ENCODE data around the gene ENTREP1. TPM values are rescaled to one million over a fixed set of nuclear protein-coding genes. Genes with fewer than 3 reads are reported as not detected.
A peak's percentile ranks its signal among the peaks of the same experiment; 100 is the strongest.

Gene ENTREP1
- total RNA-seq, 1 donor = under 0.01 TPM

DNA sequence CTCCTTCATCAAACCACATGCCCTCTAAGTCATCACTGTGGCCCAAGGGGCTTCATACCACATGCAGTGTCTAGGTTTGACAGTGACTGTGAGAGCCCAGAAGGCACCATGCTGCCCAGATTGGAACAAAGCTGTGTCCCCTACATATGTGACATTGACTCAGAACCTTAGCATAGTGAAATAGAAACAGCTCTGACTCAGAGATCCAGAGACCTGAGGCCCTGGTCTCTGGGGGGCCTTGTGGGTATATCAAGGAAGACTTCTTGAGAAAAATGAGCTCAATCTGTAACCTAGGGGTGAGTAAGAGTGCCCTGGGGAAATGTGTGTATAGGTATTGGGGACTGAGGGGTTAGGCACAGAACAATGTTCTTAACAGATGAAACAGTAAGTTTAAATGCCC, 7.1 kb upstream of the ENTREP1 start:
- no peak for DNase-seq (ENCODE audit: low read depth in 2 of 3, low spot score in 2 of 3)

DNA sequence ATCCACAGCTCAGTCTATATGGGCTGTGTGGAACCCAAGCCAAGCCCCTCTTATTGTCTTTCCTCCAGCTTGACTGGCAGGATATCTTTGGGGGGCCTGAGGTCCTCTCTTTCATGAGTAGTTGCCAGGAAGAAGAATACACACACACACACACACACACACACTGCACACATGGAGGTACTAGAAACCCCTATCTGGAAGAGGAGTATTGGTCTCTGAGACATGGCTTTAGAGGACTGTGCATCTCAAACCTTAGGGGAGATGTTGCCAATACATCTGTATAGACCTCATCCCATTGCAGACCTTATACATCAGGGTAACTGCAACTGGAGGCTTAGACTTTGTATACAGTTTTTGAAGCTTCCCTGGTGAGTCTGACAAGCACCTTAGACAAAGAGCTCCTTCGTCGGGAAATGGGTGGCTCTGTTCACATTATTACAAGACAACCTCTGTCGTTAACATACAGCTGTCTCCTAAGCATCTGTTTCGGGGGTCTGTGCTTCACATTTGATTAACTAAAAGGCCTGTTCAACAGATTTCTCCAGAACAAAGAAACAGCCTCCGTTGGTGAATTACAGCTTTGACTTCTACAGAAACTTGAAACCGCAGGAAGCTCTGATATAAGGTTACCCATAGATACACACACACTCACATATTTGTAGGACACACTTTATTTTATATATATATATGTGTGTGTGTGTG, 5.5 kb upstream of the ENTREP1 start:
- no peak for DNase-seq (ENCODE audit: low read depth in 2 of 3, low spot score in 2 of 3)

DNA sequence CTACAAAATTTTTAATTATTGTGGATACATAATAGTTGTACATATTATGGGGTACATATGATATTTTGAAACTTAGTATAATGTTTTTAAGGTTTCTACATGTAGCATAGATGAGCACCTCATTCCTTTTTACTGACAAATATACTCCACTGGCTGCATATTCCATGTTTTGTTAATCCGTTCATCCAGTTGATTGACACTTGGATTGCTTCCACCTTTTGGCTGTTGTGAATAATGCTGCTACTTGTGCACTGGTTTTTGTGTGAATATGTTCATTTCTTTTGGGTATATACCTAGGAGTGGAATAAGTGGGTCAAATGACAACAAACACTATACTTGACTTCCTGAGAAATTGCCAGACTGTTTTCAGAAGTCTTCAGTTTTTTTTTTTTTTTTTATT, 2.8 kb upstream of the ENTREP1 start:
- no peak for DNase-seq (ENCODE audit: low read depth in 2 of 3, low spot score in 2 of 3)

DNA sequence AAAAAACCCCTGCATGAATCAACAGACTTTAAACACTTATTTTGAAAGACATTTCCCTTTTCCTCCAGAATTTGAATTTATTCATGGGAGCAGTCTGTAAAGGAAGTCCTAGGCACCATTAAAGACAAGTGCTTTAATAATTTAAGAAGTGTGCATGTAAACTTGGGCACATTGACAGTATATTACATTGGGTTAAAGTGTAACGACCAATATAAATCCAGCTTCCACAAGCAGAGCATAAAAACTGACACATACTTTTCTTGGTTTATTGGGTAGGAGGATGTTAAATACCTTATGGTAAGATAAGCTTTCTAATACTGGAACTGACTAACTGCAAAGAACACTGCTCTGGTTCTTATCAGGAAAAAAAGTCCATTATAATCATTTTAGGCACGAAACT, 1.2 kb upstream of the ENTREP1 start:
- DNase-seq (ENCODE audit: low read depth in 2 of 3, low spot score in 2 of 3) = peak in 1 of 3 donors; percentile 9

DNA sequence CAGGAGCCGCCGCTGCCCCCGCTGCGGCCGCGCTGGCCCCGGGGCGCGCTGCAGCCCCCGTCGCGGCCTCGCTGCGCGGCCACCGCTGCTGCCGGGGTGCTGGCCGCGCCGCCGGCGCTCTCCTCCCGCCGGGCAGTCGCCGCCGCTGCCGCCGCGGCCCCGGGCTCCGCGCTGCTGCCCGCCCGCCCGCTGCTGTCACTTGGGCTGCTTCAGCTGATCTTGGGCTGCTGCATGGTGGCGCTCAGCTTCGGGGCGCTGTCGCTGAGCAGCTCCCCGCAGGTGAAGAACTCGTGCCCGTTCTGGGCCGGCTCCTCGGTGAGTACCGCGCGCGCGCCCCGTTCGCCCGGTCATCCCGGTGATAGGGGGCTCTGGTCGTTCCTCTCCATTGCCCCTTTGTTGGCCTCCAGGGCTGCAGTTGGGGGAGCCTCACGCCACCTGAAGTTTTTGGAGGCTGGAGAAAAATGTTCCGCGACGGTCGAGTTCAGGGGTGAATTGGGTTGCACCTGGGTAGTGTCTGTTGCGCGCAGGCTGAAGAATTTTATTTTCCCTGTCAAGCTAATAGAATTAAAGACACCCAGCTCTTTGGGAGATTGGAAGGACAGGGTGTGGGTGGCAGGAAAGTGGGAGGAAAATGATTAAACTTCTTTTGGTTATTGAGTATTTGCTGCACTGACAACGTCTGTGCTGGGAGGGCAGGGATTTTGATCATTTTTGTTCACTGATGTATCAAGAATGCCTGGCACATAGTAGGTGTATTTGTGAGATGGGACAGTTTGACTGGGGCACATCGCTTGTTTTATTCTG, 596 bp downstream of the ENTREP1 start:
- DNase-seq (ENCODE audit: low read depth in 2 of 3, low spot score in 2 of 3) = peak in 1 of 3 donors; percentile 34

DNA sequence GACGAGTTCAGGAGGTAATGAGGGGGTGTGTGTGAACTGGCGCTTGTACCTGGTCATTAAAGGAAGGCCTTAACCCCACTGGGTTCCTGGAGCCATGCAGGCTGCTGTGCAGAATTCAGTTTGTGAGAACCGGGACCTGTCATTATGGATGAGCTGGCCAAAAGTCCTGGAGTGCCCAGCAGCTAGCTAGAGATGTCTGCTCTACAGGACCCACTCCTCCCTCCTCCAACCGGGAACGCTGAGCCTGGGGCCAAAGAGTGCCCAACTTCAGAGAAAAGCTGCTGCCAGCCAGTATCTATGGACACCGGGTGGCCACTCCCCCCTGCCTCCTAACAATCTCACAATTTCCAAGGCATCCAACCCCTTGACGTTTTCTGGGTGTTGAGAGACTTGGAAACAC, 1.2 kb downstream of the ENTREP1 start:
- DNase-seq (ENCODE audit: low read depth in 2 of 3, low spot score in 2 of 3) = no peak

DNA sequence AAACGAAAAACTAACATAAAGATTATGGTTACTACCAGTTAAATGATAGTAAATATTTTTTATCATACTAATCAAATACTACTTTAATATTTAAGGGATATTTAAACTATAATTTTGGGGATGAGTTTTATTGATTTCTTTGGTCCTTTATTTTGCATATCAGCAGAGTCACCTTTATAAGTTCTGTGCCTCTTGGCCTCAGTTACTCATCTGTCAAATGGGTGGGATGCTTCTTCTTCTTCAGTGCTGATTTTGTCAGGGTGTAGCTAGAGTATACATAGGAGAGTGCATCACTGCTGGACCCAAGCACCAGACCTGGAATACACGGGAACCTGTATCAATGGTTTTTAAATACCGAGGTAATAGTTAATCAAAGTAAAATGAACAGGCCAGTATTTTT, 5.6 kb downstream of the ENTREP1 start:
- no peak for DNase-seq (ENCODE audit: low read depth in 2 of 3, low spot score in 2 of 3)

DNA sequence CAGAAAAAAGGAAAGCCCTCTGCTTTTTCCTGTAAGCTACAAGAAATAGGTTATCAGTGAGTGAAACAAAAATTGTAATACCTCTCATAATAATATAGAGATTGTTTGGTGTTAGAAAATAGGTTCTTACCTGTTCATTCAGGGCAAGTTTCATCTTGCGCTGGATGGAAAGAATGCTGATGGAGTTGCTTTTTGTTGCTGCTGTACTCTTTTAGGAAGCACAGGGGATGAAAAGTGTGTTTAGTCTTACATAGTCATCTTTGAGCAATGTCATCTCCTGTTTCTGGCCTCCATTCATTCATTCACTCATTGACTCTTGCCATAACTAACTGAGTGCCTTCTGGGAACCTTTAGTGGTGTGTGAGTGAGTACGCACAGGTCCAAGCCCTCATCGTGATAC, 6.4 kb downstream of the ENTREP1 start:
- no peak for DNase-seq (ENCODE audit: low read depth in 2 of 3, low spot score in 2 of 3)

DNA sequence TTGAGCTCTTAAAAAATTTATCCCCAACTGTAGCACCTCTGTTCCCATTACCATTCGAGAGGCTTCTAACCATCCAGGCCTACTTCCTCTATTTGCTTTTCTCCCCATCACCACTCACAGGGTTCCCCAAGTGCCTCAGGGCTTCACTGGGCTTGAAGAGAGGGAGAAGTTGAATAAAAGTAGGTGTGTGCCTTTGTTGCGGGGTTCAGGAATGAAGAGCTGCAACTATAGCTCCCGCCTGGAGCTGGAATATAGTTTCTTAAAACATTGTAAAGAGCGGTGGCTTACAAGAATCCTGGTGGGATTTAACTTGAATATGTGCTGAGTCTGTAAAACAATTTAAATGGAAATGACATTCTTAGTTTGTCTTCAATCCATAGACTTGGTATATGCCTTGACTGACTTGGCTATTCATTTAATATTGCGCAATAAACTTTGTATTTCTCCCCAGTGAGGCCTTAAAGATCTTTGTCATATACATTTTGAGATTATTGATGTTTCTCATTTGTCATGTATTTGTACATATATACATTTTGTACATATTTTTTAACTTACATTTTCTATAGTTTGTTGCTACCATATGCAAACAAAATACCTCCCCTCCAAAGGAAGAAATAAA, 7.2 kb downstream of the ENTREP1 start:
- peak in 1 of 3 donors; percentile 7 for DNase-seq (ENCODE audit: low read depth in 2 of 3, low spot score in 2 of 3)

DNA sequence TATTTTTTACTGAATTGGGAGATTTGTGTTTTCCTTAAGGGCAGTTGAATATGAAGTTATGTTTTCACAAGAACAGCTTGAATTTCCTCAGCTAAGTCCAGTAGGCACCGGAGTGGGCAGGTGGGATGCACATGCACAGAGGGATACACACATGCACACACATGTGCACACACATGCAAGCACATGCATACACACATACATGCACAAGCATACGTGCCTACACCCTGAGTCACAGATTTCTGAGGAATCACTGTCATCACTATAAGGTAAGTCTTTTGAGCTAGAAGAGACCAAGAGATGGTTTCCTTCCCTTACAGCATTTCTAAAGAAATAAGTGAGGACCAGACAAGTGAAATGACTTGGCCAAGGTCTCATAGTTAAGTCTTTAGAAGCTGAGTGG, 8.7 kb downstream of the ENTREP1 start:
- no peak for DNase-seq (ENCODE audit: low read depth in 2 of 3, low spot score in 2 of 3)

DNA sequence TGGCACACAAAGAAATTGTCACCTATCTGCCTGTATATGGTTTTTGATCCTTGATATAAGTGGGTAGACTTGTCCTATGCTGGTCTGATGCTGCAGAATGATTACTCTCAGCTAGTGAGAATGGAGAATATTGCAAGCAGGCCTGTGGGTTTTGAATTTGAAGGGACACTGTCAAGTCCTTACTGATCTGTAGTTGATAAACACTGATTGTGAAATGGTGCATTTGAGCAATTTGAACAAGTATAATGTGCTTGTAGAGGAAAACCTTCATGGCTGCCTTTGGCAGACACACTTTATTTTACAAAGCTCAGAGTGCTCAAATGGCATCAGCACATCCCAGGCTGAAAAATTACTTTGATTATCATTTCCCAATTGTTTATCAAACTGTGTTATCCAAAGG, 9.3 kb downstream of the ENTREP1 start:
- DNase-seq (ENCODE audit: low read depth in 2 of 3, low spot score in 2 of 3) = no peak

DNA sequence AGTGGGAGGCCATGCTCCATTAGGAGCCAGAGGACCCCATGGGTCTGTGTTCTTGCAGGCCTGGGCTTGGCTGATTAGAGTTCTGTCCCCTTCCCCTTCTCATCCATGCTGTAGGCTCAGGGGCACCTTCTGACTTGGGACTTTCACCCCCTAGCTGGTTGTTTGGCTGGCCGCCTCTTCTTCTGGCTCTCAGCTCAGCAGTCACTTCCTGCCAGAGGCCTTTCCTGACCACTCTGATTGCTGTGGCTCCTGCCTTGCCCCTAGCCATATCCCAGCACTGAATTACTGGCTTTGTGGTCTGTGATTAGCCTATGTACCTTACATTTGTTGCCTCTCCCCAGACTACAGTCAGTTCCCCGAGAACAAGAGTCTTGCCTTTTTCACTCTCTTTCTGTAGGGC, 14.6 kb downstream of the ENTREP1 start:
- DNase-seq (ENCODE audit: low read depth in 2 of 3, low spot score in 2 of 3) = no peak

DNA sequence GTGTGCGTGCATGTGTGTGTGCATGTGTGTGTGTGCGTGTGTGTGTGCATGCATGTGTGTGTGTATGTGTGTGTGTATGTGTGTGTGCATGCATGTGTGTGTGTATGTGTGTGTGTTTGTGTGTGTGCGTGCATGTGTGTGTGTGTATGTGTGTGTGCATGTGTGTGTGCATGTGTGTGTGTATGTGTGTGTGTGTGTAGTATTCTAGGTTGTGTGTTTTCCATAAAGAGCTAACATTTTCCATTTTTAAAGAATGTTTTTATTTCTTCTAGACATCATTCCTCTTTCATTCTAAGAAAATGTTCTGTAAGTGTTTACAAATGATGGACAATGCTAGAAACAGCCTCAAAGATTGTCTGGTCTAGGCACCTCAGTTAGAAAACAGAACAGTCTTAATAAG, 15.6 kb downstream of the ENTREP1 start:
- no peak for DNase-seq (ENCODE audit: low read depth in 2 of 3, low spot score in 2 of 3)

DNA sequence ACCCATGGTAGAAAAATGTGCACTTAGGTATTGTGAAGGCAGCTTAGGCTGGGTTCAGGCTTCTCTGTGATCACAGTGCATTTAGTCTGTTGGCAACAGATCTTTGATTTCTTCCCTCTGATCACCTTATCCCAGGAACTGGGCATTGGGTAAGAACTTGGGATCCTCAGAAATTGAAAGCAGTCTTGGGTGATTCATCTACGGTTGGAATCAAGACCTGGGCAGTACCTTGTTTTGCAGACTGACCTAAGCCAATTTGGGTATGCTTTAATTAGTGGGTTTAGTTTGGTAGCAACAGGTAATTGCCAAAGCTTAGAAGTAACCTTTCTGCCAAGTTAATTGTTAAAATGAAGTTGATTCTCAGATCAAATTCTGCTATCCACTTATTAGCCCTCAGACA, 17.8 kb downstream of the ENTREP1 start:
- DNase-seq (ENCODE audit: low read depth in 2 of 3, low spot score in 2 of 3) = no peak

DNA sequence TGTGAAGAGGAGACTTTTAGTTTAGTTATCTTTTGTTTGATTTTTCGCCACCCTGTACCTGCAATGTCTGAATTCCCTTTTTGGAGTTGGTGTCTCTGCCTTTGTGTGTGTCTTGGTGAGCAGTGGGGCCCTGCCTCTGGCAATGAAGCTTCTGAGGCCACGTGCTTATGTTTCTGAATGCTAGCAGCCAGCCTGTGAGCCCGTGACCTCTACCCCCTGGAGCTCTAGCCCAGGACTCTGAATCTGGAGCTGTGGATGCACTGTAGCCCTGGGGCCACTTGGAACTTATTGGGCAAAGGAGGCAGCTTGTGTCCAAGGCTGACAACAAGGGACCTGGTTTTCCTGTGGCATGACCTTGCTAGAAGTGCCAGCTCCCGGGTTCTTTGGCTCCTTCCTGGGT, 19.4 kb downstream of the ENTREP1 start:
- DNase-seq (ENCODE audit: low read depth in 2 of 3, low spot score in 2 of 3) = no peak

DNA sequence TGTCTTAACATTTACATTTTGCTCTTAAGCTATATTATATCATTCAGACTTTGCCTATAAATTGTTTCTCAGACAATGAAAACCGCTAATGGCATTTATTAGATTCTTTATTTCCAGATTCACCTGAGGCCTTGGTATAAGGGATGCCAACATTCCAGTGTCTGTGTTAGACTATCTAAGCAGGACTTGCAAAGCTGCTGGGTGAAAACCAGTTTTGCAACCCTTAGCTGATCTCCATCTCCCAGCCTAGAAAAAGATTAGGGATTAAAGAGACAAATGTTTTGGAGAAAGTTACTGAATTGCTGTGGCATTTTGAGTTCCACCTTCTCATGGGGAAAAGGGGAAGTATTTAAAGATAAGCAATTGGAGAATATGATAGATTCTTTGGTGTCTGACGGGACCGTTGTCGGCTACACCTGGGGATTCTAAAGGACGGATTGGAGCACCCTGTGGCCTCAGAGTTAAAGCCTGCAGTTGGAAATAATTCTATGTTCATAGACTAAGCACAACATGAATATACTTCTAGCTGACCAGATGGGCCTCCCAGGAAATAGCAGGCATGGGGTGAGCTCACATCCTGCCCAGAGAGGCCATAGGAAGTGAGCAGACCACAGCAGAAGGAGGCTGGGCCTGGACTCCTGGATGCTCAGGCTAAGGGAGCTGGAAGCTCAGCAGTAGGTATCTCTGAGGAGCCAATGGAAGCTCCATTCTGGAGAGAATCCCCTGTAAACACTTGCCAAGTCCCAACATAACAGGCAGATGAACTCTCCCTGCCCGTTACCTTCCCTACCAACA, 21.8 kb downstream of the ENTREP1 start:
- no peak for DNase-seq (ENCODE audit: low read depth in 2 of 3, low spot score in 2 of 3)

DNA sequence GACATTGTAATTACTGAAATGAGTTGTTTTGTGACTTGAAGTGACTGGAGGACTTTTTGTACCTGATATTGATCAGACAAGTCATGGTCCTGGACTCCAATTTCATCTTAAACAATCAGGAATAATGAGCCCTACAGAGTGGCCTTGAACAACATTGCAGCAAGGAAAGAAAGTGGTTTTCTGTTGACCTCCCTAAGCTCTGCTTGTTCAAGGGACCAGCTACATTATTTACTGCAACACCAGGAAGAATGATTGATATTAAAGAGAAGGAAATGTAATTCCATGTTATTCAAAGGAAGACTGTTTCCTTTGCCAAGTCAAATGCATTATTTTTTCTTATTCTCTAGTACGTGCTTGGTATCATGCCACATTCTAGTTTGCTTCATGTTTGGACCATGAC, 22.6 kb downstream of the ENTREP1 start:
- no peak for DNase-seq (ENCODE audit: low read depth in 2 of 3, low spot score in 2 of 3)

DNA sequence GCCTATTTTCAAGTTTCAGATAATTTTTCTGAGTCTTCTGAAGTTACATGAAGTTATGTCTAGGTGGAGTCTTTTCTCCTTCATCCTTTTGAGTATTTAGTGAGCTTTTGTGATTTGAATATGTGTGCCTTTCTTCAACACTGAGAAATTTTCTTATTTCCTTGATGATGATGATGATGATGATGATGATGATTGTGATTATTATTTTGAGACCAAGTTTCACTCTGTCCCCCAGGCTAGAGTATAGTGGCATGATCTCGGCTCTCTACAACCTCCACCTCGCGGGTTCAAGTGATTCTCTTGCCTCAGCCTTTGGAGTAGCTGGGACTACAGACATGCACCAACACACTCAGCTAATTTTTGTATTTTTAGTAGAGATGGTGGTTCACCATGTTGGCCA, 26.2 kb downstream of the ENTREP1 start:
- DNase-seq (ENCODE audit: low read depth in 2 of 3, low spot score in 2 of 3) = no peak

DNA sequence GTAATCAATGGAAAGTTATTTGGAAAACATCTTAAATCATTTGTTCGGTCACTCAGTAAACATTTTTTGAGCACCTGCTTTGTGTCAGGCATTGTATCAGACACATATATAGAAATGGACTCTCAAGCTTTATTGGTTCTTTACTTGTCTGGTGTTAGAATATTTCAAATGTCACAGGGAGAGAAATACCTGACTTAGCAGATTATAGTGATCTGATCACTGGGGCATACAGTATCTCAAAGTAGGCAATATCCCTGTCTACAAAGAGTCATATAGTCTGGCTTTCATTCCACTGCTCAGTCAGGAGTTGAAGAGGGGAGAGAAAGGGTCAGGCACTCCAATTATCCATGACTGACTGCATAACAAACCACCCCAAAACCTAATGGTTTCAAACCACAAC, 30.2 kb downstream of the ENTREP1 start:
- DNase-seq (ENCODE audit: low read depth in 2 of 3, low spot score in 2 of 3) = no peak

DNA sequence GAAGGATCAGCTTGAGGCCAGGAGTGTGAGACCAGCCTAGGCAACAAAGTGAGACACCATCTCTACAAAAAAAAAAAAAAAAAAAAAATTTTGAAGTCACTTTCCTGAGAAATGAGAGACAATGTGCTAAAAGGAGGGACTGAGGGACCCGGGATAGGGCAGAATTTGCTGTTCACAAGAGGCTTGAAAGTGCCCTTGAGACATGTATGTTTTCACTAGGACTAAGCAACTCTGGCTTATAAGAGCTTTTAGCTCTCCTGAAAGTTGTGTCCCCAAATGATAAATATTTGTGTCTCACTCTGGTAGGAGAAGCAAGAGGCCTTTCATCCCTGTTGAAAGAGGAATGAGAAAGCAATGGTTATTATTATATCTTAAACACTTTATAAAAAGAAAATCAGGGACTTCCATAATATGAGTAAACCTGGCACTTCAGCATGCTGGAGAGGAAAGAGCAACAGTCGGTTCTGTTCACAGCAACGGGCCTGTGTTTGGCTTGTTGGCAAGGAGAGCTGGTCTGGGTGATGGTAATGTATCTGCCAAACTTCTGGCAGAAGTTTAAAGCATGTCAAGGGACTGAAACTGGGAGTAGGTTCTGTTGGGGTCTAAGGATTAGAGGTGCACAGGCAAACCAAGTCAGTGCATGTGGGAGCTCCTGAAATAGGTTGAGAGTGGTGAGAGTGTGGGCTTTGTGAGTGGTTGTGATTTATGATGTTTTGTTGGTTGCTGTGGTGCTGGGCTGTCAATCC, 32.2 kb downstream of the ENTREP1 start:
- DNase-seq (ENCODE audit: low read depth in 2 of 3, low spot score in 2 of 3) = no peak

All from hematopoietic multipotent progenitor cell (in vitro differentiated cells).